SHP77 (cell line): Measurements from ENCODE around the gene SLC30A4.
"Not testable (repeated sequence)": the region's sequence is repeated elsewhere in the genome, so short reads cannot be mapped to it uniquely, and the experiment has no call there.

Source experiments
- DNase-seq, 2 experiments: peaks; one replicate each; lab custom pipeline; 2025; lab: John Stamatoyannopoulos, UW

SLC30A4 gene

GRCh38 chr15:45522328-45523165 lies at the start of gene SLC30A4:
SLC30A4 (minus strand) TSS chr15:45522755; CDS start chr15:45522354, 401 bp downstream.
- no peak for DNase-seq

GRCh38 chr15:45555934-45556608 lies 33.5 kb upstream of the SLC30A4 start:
- DNase-seq = no peak

GRCh38 chr15:45551676-45552075 lies 29.1 kb upstream of the SLC30A4 start:
- no peak for DNase-seq

- no peak for DNase-seq
Observed at GRCh38 chr15:45550436-45550835, 27.9 kb upstream of the SLC30A4 start.

- DNase-seq = no peak
Observed at GRCh38 chr15:45549541-45550220, 27.1 kb upstream of the SLC30A4 start.

- no peak for DNase-seq
Observed at GRCh38 chr15:45548753-45549520, 26.4 kb upstream of the SLC30A4 start.

GRCh38 chr15:45546789-45547188 lies 24.2 kb upstream of the SLC30A4 start:
- DNase-seq = no peak

- no peak for DNase-seq
Observed at GRCh38 chr15:45544266-45545023, 21.9 kb upstream of the SLC30A4 start.

GRCh38 chr15:45543051-45543450 lies 20.5 kb upstream of the SLC30A4 start:
- DNase-seq = no peak

GRCh38 chr15:45540531-45540930 lies 18.0 kb upstream of the SLC30A4 start:
- DNase-seq = no peak

GRCh38 chr15:45539680-45540079 lies 17.1 kb upstream of the SLC30A4 start:
- no peak for DNase-seq

GRCh38 chr15:45536934-45537333 lies 14.4 kb upstream of the SLC30A4 start:
- DNase-seq = no peak

- no peak for DNase-seq
Observed at GRCh38 chr15:45535486-45536042, 13.0 kb upstream of the SLC30A4 start.

- no peak for DNase-seq
Observed at GRCh38 chr15:45534821-45535220, 12.3 kb upstream of the SLC30A4 start.

GRCh38 chr15:45532892-45533291 lies 10.3 kb upstream of the SLC30A4 start:
- not testable (repeated sequence) for DNase-seq

- no peak for DNase-seq
Observed at GRCh38 chr15:45529613-45530012, 7.1 kb upstream of the SLC30A4 start.

- DNase-seq = no peak
Observed at GRCh38 chr15:45527086-45527485, 4.5 kb upstream of the SLC30A4 start.

- DNase-seq = no peak
Observed at GRCh38 chr15:45523166-45523460, 558 bp upstream of the SLC30A4 start.

GRCh38 chr15:45521596-45522327 lies 793 bp downstream of the SLC30A4 start:
- DNase-seq = no peak

- DNase-seq = no peak
Observed at GRCh38 chr15:45510758-45511280, 11.7 kb downstream of the SLC30A4 start.
